HUDEP-2 (cell line): ENCODE data around the gene SCART1.

Experiments used
- DNase-seq, 76 experiments: peaks; one replicate each; lab custom pipeline; 2025; ENCODE audit not compliant: unreplicated experiment in 76 of 76; lab: John Stamatoyannopoulos, UW

The SCART1 gene

DNA sequence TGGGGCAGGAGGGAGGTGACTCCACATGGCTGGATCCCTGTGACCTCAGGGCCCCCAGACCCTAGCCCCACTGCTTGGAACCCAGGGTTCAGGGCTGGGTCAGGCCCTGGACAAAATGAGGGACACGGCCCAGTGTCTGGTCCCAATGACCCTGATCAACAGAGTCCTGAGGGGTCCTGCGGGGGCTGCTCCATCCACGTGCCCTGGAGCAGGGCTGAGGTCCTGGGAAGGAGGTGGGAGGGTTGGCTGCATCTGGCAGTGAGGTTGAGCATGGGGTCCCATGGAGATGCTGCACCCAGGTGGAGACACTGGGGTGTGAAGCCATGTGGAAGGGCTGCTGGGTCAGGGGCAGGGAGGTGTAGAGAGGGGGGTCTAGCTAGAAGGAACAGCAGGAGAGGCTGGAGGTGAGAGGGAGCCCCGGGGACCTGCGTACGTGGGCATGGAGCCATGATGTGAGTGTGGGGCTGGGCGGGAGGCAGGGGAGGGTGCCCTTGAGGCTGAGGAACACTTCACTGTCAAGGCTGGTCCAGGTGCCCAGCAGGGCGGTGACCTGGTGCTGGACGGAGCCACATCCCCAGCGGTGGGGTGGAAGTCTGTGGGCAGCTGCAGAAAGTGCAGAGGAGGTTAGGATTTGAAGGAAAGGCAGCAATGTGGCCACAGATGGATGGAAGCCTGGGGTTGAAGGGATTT lies 604 bp downstream of the SCART1 start:
- no peak for DNase-seq

DNA sequence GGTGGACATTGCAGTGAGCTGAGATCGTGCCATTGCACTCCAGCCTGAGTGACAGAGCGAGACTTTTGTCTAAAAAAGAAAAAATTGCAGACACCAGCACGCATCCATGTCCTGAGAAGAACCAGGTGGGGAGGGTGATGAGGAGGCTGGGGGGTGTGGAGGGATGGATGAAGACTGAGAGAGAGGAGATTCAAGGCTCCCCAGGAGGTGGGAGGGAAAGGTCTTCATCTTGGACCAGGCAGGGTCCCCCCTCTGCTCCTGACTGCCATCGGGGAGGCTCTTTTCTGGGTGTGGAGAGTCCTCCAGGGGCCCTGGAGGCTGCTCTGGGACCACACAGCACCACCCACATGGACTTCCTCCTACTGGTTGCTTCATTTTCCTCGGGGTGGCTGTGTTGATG lies 1.5 kb downstream of the SCART1 start:
- DNase-seq: no peak

GRCh38 chr10:133455611-133456031 lies 1.9 kb downstream of the SCART1 start:
- no peak for DNase-seq

DNA sequence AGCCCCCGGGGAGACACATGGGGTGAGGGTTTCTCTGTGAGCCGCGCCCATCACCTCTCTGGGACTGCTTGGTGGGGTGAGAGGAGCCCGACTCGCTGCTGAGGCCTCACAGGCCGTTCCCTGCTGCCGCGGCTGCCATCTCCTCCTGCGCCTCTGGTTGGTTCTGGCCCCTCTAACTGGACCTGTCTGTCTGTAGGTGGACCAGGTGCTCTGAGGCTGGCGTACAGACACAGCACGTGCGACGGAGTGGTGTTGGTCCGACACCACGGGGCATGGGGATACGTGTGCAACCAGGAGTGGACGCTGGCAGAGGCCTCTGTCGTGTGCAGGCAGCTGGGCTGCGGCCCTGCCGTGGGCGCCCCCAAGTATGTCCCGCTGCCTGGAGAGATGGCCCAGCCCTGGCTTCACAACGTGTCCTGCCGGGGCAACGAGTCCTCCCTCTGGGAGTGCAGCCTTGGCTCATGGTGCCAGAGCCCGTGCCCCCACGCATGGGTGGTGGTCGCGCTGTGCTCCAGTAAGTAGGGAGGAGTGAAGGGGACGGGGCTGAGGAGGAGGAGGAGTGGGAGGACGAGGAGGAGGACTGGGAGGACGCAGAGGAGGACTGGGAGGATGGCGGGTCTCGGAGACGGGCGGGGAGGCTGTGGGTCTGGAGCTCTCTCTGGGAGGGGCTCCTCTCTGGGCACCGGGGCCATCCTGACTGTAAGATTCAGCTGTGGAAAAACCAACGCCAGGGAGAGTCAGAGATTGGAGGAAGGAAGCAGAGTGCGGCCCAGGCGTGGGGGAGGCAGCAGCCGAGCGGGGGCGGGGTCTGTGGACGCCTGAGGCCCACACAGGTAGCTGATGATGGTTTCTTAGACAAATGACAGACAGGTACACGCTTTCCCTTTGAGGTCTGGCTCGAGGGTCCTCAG lies 2.6 kb downstream of the SCART1 start:
- DNase-seq: no peak

DNA sequence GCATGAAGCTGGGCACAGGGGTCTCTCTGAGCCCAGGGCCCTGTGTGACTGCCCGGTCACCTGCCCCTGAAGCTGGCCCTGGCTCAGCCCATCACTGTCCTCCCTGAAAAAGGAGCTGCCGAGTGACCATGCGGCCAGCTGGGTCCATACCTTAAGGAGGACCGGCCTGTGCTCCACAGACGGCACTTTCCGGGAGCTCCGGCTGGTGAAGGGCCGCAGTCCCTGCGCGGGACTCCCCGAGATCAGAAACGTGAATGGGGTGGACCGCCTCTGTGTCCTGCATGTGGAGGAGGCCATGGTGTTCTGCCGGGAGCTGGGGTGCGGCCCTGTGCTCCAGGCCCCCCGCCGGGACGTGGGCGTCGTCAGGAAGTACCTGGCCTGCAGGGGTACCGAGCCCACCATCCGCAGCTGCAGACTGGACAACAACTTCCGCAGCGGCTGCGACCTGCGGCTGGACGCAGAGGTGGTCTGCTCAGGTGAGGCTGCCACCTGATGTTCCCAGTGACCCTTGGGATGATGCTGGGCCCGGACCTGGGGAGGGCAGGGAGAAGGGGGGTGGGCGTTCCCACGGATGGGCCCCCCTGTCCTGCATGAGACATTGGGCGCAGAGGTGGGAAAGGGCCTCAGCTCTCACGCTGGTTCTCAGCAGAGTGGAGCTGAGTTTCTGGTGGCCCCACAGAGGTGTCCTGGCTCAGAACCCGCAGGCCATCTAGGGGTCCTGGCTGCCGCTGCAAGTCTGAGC lies 3.5 kb downstream of the SCART1 start:
- DNase-seq: no peak

DNA sequence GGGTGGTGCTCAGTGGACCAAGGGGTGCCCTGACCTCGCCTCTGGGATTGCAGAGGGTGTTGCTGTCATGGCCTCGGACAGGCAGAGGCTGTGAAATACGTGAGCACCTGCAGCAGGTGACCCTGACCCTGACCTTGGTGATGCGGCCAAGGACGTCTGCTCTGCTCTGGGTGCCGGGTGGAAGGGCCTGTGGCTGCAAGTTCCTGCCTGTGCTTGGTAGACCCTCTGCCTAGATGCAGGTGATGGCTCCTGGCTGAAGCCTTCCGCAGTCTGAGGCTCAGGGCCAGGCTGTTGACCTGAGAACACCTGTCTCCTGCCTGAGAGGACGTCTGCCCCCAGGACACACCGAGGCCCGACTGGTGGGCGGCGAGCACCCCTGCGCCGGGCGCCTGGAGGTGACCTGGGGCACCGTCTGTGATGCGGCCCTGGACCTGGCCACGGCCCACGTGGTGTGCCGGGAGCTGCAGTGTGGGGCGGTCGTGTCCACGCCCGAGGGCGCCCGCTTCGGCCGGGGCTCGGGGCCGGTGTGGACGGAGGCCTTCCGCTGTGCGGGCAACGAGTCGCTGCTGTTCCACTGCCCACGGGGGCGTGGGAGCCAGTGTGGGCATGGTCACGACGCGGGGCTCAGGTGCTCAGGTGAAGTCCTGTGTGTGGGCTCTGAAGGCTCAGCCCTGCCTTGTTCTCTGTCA lies 4.4 kb downstream of the SCART1 start:
- no peak for DNase-seq

GRCh38 chr10:133458710-133459453 lies 5.1 kb downstream of the SCART1 start:
- no peak for DNase-seq

DNA sequence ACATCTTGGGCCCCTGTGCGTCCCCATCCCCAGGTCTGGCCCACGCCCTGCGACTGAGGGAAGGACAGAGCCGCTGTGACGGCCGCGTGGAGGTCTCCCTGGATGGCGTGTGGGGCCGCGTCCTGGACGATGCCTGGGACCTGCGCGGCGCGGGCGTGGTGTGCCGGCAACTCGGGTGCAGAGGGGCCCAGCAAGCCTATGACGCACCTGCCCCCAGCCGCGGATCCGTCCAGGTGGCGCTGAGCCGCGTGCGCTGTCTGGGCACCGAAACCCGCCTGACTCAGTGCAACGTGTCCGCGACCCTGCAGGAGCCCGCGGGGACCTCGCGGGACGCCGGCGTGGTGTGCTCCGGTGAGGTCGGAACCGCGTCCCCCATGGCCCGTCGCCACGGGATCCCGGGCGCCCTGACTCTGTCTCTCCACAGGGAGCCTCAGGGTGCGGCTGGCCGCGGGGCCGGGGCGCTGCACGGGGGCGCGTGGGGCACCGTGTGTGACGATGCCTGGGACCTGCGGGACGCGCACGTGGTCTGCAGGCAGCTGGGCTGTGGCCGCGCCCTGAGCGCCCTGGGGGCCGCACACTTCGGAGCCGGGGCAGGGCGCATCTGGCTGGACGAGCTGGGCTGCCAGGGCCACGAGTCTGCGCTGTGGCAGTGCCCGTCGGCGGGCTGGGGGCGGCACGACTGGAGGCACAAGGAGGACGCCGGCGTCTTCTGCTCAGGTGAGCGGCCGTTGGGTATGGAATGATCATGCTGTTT lies 5.9 kb downstream of the SCART1 start:
- no peak for DNase-seq

- DNase-seq: no peak
Observed at GRCh38 chr10:133460208-133460769, 6.5 kb downstream of the SCART1 start.

- DNase-seq: no peak
Observed at GRCh38 chr10:133461027-133461426, 7.3 kb downstream of the SCART1 start.

GRCh38 chr10:133461841-133462240 lies 8.1 kb downstream of the SCART1 start:
- no peak for DNase-seq

DNA sequence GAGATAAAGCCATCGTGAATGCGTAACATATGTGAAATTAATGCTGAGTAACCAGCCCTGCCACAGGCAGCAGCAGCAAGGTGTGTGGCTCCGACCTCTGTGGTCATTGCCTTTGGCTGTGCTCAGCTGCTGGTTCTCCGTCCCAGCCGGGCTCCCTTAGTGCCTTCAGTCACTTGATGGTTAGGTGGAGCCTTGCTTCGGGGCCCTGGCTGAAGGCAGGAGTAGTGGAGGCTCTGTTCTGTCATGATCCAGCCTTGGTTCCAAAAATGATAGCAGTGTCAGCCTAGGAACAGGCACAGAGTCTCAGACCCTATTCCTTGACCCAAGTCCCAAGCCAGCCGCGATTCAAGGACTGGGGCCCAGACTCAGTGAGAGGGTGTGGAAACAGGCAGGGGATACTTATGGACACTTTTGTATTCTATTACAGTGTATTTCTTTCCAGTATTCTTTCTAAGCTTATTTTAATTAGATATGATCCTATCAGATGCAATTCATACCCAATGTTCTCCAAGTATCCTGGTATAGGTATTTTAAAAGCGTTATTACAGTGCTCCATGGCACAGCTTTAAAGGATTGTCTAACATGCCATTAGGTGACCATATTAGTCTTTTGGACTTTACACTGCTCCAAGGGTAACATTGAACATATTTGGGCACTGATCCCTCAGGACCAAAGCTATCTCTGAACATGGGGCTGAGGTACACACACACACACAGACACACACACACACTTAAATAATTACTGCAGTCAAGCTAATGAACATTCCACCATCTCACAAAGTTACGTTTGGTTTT lies 9.0 kb downstream of the SCART1 start:
- DNase-seq: no peak

GRCh38 chr10:133464582-133465031 lies 10.9 kb downstream of the SCART1 start:
- DNase-seq: no peak

- DNase-seq: no peak
Observed at GRCh38 chr10:133465191-133465949, 11.6 kb downstream of the SCART1 start.

DNA sequence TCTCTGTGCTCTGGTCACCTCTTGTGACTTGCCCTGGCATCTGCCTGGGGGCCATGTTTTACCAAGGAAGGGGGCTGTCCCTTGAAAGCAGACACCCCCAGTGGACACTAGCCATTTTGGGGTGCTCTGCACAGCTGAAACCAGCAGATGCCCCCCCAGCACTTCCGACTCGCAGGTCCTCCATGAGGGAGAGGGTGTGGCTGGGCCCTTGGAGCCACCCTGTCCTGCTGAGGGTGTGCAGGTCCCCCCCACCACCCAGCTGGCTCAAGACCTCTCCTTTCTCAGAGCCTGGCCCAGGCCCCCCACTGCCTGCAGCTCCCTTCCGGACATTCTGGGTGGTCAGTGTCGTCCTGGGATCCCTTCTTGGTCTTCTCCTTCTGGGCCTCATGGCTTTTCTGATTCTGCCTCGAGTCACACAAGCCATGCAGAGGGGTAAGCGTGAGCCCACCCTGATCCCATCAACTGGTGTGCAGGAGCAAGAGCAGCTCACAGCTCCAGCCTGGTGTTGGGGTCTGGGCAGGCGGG lies 12.3 kb downstream of the SCART1 start:
- DNase-seq: no peak

- DNase-seq: no peak
Observed at GRCh38 chr10:133466683-133467275, 13.0 kb downstream of the SCART1 start.
